Lower leg skin (tissue), 3 donors: ENCODE measurements around the gene XIRP2.

Source experiments
- CTCF ChIP-seq, 3 donors: fragments of 450-650 bp; IDR thresholded peaks; one replicate each; pipeline ENCODE4 v1.5.1; 2016; ENCODE audit warnings: antibody characterized with exemption in 3 of 3, mild to moderate bottlenecking in 3 of 3, moderate library complexity in 2 of 3
- POLR2A ChIP-seq, 2 donors: fragments of 450-650 bp; IDR thresholded peaks; one replicate each; pipeline ENCODE4 v1.6.1; 2016 to 2017; ENCODE audit warnings: antibody characterized with exemption in 2 of 2, mild to moderate bottlenecking in 1 of 2, moderate library complexity in 1 of 2

- no peak for TF ChIP-seq CTCF (IDR thresholded peaks at IDR 0.05)
- no peak for TF ChIP-seq POLR2A (IDR thresholded peaks at IDR 0.05)
Observed at GRCh38 chr2:166841679-166842078, 46.6 kb upstream of the XIRP2 start.
